Activated T-cell treated with anti-CD3 and anti-CD28 coated beads, Interleukin-2, amount 50 U/mL, for 72 hours (primary cell): Measurements from ENCODE around the gene TEX50. TPM values are rescaled to one million over a fixed set of nuclear protein-coding genes. Genes with fewer than 3 reads are reported as not detected.
"Not testable (repeated sequence)": the region's sequence is repeated elsewhere in the genome, so short reads cannot be mapped to it uniquely, and the experiment has no call there.

Experiments
- ATAC-seq, 2 donors: fragments of 150-1000 bp; cut with Tn5 transposase; replicated peaks in 1 of 2; 2 replicates each; pipeline ENCODE4 v1.10.0; 2021; ENCODE audit warnings: moderate library complexity in 2 of 2, mild to moderate bottlenecking in 1 of 2
- DNase-seq, 2 donors: peaks; one replicate each; pipeline ENCODE4 v3.0.0; 2021 to 2022; ENCODE audit warnings: mixed read lengths in 1 of 2
- H3K27ac Mint-ChIP-seq: one replicate; pipeline ENCODE4 v1.8.0; 2022; ENCODE audit warnings: mild to moderate bottlenecking, moderate library complexity, mixed read lengths
- H3K27me3 Mint-ChIP-seq: one replicate; pipeline ENCODE4 v1.8.0; 2022; ENCODE audit warnings: low read depth, mixed read lengths
- H3K36me3 Mint-ChIP-seq, 2 donors: one replicate each; pipeline ENCODE4 v1.8.0; 2022; ENCODE audit warnings: mixed read lengths in 2 of 2, mild to moderate bottlenecking in 1 of 2; ENCODE audit not compliant: insufficient read depth in 2 of 2
- H3K4me1 Mint-ChIP-seq: one replicate; pipeline ENCODE4 v1.8.0; 2022; ENCODE audit warnings: low read depth, mixed read lengths
- H3K4me3 Mint-ChIP-seq, 2 donors: one replicate each; pipeline ENCODE4 v1.8.0; 2022; ENCODE audit warnings: mild to moderate bottlenecking in 2 of 2, mixed read lengths in 2 of 2, moderate library complexity in 2 of 2
- H3K9me3 Mint-ChIP-seq, 2 donors: one replicate each; pipeline ENCODE4 v1.8.0; 2022; ENCODE audit warnings: mixed read lengths in 2 of 2
- total RNA-seq, 2 donors: library from RNA; stranded (reverse); gene quantifications; one replicate each; pipeline ENCODE4 v1.2.3, GENCODE V29; 2022

Gene TEX50
- total RNA-seq, 2 donors from 2014 or later = not detected

GRCh38 chr1:173682184-173682583 lies 47.0 kb downstream of the TEX50 start:
- Mint-ChIP-seq H3K4me3 (no peak overlapping the region), H3K4me1 (no peaks in the 10 kb centered on the region), H3K36me3 (peaks cover 0 to 4% of the 10 kb centered on the region in 2 donors), H3K27ac (no peak overlapping the region), H3K27me3 (no peaks in the 10 kb centered on the region), H3K9me3 (peaks cover 2 to 8% of the 10 kb centered on the region in 2 donors)
- DNase-seq (no peak), ATAC-seq (no peak)

GRCh38 chr1:173683838-173684237 lies 48.7 kb downstream of the TEX50 start:
- H3K4me3 Mint-ChIP-seq, H3K27ac Mint-ChIP-seq, H3K9me3 Mint-ChIP-seq, H3K27me3 Mint-ChIP-seq, ATAC-seq, DNase-seq, H3K4me1 Mint-ChIP-seq, H3K36me3 Mint-ChIP-seq: not testable (repeated sequence)

DNA sequence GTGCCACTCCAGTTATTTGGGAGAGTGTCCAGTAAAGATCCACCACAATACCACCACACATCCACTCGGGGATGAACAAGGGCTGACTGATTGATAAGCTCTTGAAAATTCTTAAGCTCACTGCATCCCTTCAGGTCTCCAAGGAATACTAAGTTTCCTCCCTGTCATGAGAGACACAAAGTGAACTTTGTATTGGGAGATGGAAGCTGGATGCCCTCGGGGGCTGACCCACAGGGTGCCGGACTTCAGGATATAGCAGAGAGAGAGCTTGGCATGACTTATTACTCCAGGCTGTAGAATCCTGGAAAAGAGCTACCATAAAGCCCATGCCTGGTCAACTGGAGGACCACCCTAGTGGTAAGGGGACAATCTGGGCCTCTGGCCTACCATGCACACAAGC lies 50.0 kb downstream of the TEX50 start:
- H3K27me3 Mint-ChIP-seq, ATAC-seq, H3K36me3 Mint-ChIP-seq, H3K4me1 Mint-ChIP-seq, H3K9me3 Mint-ChIP-seq, H3K4me3 Mint-ChIP-seq, DNase-seq, H3K27ac Mint-ChIP-seq: not testable (repeated sequence)

Other genes starting within 250 kb of the TEX50 start
- 100 to 1,000 TPM; 136 to 147 TPM for gene PRDX6, start 158.0 kb upstream of the TEX50 start, total RNA-seq
- gene SLC9C2, start 32.3 kb upstream of the TEX50 start, total RNA-seq = not detected
- gene ANKRD45, start 34.5 kb downstream of the TEX50 start, total RNA-seq = under 1 TPM in 1 of 2 donors, not detected in 1; 0.34 TPM
- gene KLHL20, start 79.6 kb downstream of the TEX50 start, total RNA-seq = 10 to 100 TPM; 19.7 to 22.1 TPM
- 10 to 100 TPM; 16.3 to 22.2 TPM for gene DARS2, start 189.3 kb downstream of the TEX50 start, total RNA-seq
- 10 to 100 TPM; 36.2 to 38.3 TPM for gene CENPL, start 189.5 kb downstream of the TEX50 start, total RNA-seq
- 1,000 to 10,000 TPM; 1,204 to 1,544 TPM for gene GAS5, start 232.7 kb downstream of the TEX50 start, total RNA-seq
- 10 to 100 TPM; 14.2 to 14.9 TPM for gene ZBTB37, start 233.0 kb downstream of the TEX50 start, total RNA-seq